PC-3 (cell line): Measurements from ENCODE around the gene MTCL1. TPM values are rescaled to one million over a fixed set of nuclear protein-coding genes. Genes with fewer than 3 reads are reported as not detected.

Experiments
- ATAC-seq: fragments of 200-7000 bp; cut with Tn5 transposase; 2 replicates; pipeline ENCODE4 v1.9.1; 2020; ENCODE audit warnings: mild to moderate bottlenecking, moderate library complexity
- BruUV-seq: library from RNA; stranded (reverse); fragments of 400-500 nt; replicated peaks from 2 replicates; lab custom pipeline; 2021; lab: Mats Ljungman, UMichigan
- CTCF ChIA-PET: fragments of 300-600 bp; sonication (Branson Sonifier 250); formaldehyde crosslinking; loops from one replicate; lab custom pipeline; 2022; ENCODE audit warnings: antibody characterized with exemption; lab: Charles Lee
- POLR2A ChIA-PET: fragments of 300-600 bp; sonication (Branson Sonifier 250); formaldehyde crosslinking; loops from one replicate; lab custom pipeline; 2022; ENCODE audit warnings: antibody characterized with exemption; ENCODE audit not compliant: unreplicated experiment; lab: Charles Lee
- DNase-seq: peaks from one replicate; pipeline ENCODE4 v3.0.0-alpha.2; 2015
- H2AFZ ChIP-seq: fragments of 300-600 bp; sonication (generic); 2 replicates; pipeline ENCODE4 v1.6.0; 2016; ENCODE audit warnings: antibody characterized with exemption, low read length
- H3F3A ChIP-seq: fragments of 300-600 bp; sonication (generic); one replicate; pipeline ENCODE4 v1.6.0; 2017; ENCODE audit warnings: antibody characterized with exemption, low read length, control low read depth, mild to moderate bottlenecking; ENCODE audit not compliant: unreplicated experiment
- H3K27ac ChIP-seq: fragments of 300-600 bp; sonication (generic); 2 replicates; pipeline ENCODE4 v1.5.1; 2016; ENCODE audit warnings: mild to moderate bottlenecking, low read length
- H3K27me3 ChIP-seq: fragments of 300-600 bp; sonication (generic); 2 replicates; pipeline ENCODE4 v1.6.1; 2016; ENCODE audit warnings: low read length, mixed read lengths
- H3K36me3 ChIP-seq: fragments of 300-600 bp; sonication (generic); 2 replicates; pipeline ENCODE4 v1.6.1; 2016; ENCODE audit warnings: low read depth, mixed run types, low read length, mixed read lengths
- H3K4me1 ChIP-seq: fragments of 300-600 bp; sonication (generic); 2 replicates; pipeline ENCODE4 v1.5.1; 2016; ENCODE audit warnings: low read length; ENCODE audit not compliant: insufficient read depth
- H3K4me2 ChIP-seq: fragments of 300-600 bp; sonication (generic); 2 replicates; pipeline ENCODE4 v1.6.0; 2016; ENCODE audit warnings: low read length
- H3K4me3 ChIP-seq: fragments of 300-600 bp; sonication (generic); 2 replicates; pipeline ENCODE4 v1.5.1; 2016; ENCODE audit warnings: mild to moderate bottlenecking, low read length, mixed read lengths
- H3K79me2 ChIP-seq: fragments of 300-600 bp; sonication (generic); 2 replicates; pipeline ENCODE4 v1.6.1; 2017; ENCODE audit warnings: low read length, mixed read lengths
- H3K9ac ChIP-seq: fragments of 300-600 bp; sonication (generic); 2 replicates; pipeline ENCODE4 v1.6.0; 2016; ENCODE audit warnings: mild to moderate bottlenecking, low read length
- H3K9me2 ChIP-seq: fragments of 300-600 bp; sonication (generic); replicated peaks from 2 replicates; pipeline ENCODE4 v1.6.1; 2016; ENCODE audit warnings: mixed run types, low read length, mixed read lengths
- H3K9me3 ChIP-seq: fragments of 300-600 bp; sonication (generic); 2 replicates; pipeline ENCODE4 v1.6.1; 2016; ENCODE audit warnings: low read length, mixed read lengths
- H4K20me1 ChIP-seq: fragments of 300-600 bp; sonication (generic); 2 replicates; pipeline ENCODE4 v1.6.1; 2016; ENCODE audit warnings: low read length, mixed read lengths
- CTCF ChIP-seq: fragments of 300-600 bp; sonication (generic); conservative IDR thresholded peaks from 2 replicates; pipeline ENCODE4 v1.5.1; 2017; ENCODE audit warnings: antibody characterized with exemption, low read depth, mild to moderate bottlenecking, low read length
- EZH2 ChIP-seq: fragments of 300-600 bp; sonication (generic); IDR thresholded peaks from one replicate; pipeline ENCODE4 v1.6.1; 2017; ENCODE audit warnings: antibody characterized with exemption, mild to moderate bottlenecking, low read length; ENCODE audit not compliant: unreplicated experiment
- EZH2phosphoT487 ChIP-seq: fragments of 300-600 bp; sonication (generic); IDR thresholded peaks from 2 replicates; pipeline ENCODE4 v1.6.1; 2018; ENCODE audit warnings: mild to moderate bottlenecking, antibody characterized with exemption, low read length, borderline replicate concordance
- intact Hi-C: fragments of 100-400 bp; cut with micrococcal nuclease; formaldehyde crosslinking; loops from 2 replicates; pipeline ENCODE4 v1.9.0; 2023
- total RNA-seq: library from RNA; depleted of rRNA; stranded (reverse); fragments of >200 nt; gene quantifications from 2 replicates; pipeline ENCODE4 v1.2.3, GENCODE V29; 2014

MTCL1 gene
- total RNA-seq, 1 experiment from 2014 or later: 33.1 TPM

GRCh38 chr18:8699948-8700347 is 5.4 kb upstream of the MTCL1 start:
- Histone ChIP-seq H3F3A (no peaks in the 10 kb centered on the region), H3K9me2 (no peaks in the 10 kb centered on the region), H3K27ac (no peak overlapping the region), H3K9ac (no peak overlapping the region), H3K4me2 (no peak overlapping the region), H3K4me3 (no peak overlapping the region), H3K9me3 (no peaks in the 10 kb centered on the region), H3K4me1 (peaks cover 30% of the 10 kb centered on the region), H4K20me1 (no peaks in the 10 kb centered on the region), H3K79me2 (no peaks in the 10 kb centered on the region), H3K36me3 (no peaks in the 10 kb centered on the region), H3K27me3 (no peaks in the 10 kb centered on the region), H2AFZ (no peak overlapping the region)
- BruUV-seq: no TSS peak
- ChIA-PET POLR2A (no interaction called here), CTCF (interaction anchor here (0.6 kb wide), 1 partner anchor 37 kb away, joined by 5 read pairs; no protein-coding TSS in a partner anchor)
- TF ChIP-seq CTCF (no peak), EZH2 (no peak), EZH2phosphoT487 (no peak)
- no peak for ATAC-seq
- intact Hi-C loops: loop anchor here (5.0 kb wide), 2 partner anchors 33 to 357 kb away; no protein-coding TSS in a partner anchor
- DNase-seq: no peak

- no TSS peak for BruUV-seq
- Histone ChIP-seq H2AFZ (peak overlapping the region; percentile 14; the same call in 1 of the 2 replicates), H3K4me1 (peaks cover 30% of the 10 kb centered on the region), H3K9me2 (no peaks in the 10 kb centered on the region), H4K20me1 (no peaks in the 10 kb centered on the region), H3K9ac (no peak overlapping the region), H3F3A (no peaks in the 10 kb centered on the region), H3K9me3 (no peaks in the 10 kb centered on the region), H3K4me3 (no peak overlapping the region), H3K79me2 (peaks cover 7% of the 10 kb centered on the region), H3K27ac (no peak overlapping the region), H3K4me2 (peak overlapping the region; percentile 30), H3K36me3 (no peaks in the 10 kb centered on the region), H3K27me3 (no peaks in the 10 kb centered on the region)
- intact Hi-C loops: loop anchor here (5.0 kb wide), 2 partner anchors 34 to 356 kb away; no protein-coding TSS in a partner anchor
- ATAC-seq: peak; percentile 1; the same call in 1 of the 2 replicates
- POLR2A ChIA-PET: interaction anchor here (0.6 kb wide), 1 partner anchor 32 kb away, joined by 12 read pairs; no protein-coding TSS in a partner anchor
- CTCF ChIA-PET: interaction anchor here (1.1 kb wide), 1 partner anchor 41 kb away, joined by 4 read pairs; no protein-coding TSS in a partner anchor
- TF ChIP-seq EZH2 (no peak), CTCF (no peak), EZH2phosphoT487 (no peak)
- DNase-seq: peak; percentile 88
These were observed 3.7 kb upstream of the MTCL1 start for GRCh38 chr18:8701546-8702118.

- no peaks in the 10 kb centered on the region for H3F3A ChIP-seq
- H3K79me2 ChIP-seq: peaks cover 18% of the 10 kb centered on the region
- POLR2A ChIA-PET: interaction anchor here (0.6 kb wide), 1 partner anchor 33 kb away, joined by 12 read pairs; no protein-coding TSS in a partner anchor
- no peak for DNase-seq
- BruUV-seq: no TSS peak
- H3K27me3 ChIP-seq: no peaks in the 10 kb centered on the region
- no peaks in the 10 kb centered on the region for H3K36me3 ChIP-seq
- no peak overlapping the region for H3K4me2 ChIP-seq
- H3K9ac ChIP-seq: no peak overlapping the region
- no peak overlapping the region for H3K4me3 ChIP-seq
- no peak overlapping the region for H2AFZ ChIP-seq
- peaks cover 30% of the 10 kb centered on the region for H3K4me1 ChIP-seq
- H4K20me1 ChIP-seq: 0 out of 2 replicates have a peak, but pooled peaks cover under 1% of the 10 kb centered on the region
- intact Hi-C loops: loop anchor here (5.0 kb wide), 2 partner anchors 35 to 355 kb away; no protein-coding TSS in a partner anchor
- ATAC-seq: no peak
- TF ChIP-seq CTCF (no peak), EZH2phosphoT487 (no peak), EZH2 (no peak)
- H3K9me3 ChIP-seq: no peaks in the 10 kb centered on the region
- H3K9me2 ChIP-seq: no peaks in the 10 kb centered on the region
- CTCF ChIA-PET: interaction anchor here (1.1 kb wide), 1 partner anchor 42 kb away, joined by 4 read pairs; no protein-coding TSS in a partner anchor
- no peak overlapping the region for H3K27ac ChIP-seq
These were observed 2.7 kb upstream of the MTCL1 start for GRCh38 chr18:8702668-8703067.
